ENCODE data around the gene AUTS2. TPM values are rescaled to one million over a fixed set of nuclear protein-coding genes. Genes with fewer than 3 reads are reported as not detected.

AUTS2 gene
- total and polyA plus RNA-seq, 10 of the 15 experiments (the other 5 are each of a cell fraction or from before 2014, with no cell fraction given) = 6.4 to 55.6 (median 21.6) TPM

DNA sequence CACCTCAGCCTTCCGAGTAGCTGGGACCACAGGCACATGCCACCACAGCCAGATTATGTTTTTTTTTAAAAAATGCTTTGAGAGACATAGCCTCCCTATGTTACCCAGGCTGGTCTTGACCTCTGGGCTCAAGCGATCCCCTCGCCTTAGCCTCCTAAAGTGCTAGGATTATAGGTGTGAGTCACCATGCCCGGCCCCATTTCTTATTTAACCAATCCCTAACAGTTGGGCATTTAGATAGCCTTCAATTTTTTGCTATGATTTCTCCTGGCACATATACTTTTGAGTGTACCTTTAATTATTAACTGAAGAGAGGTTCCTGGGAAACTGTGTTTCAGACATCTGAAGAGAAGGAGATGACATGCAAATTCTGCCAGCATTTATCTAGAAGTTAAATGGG is 22.6 kb upstream of the AUTS2 start (continued):
- TF ChIP-seq, protein P1, sequence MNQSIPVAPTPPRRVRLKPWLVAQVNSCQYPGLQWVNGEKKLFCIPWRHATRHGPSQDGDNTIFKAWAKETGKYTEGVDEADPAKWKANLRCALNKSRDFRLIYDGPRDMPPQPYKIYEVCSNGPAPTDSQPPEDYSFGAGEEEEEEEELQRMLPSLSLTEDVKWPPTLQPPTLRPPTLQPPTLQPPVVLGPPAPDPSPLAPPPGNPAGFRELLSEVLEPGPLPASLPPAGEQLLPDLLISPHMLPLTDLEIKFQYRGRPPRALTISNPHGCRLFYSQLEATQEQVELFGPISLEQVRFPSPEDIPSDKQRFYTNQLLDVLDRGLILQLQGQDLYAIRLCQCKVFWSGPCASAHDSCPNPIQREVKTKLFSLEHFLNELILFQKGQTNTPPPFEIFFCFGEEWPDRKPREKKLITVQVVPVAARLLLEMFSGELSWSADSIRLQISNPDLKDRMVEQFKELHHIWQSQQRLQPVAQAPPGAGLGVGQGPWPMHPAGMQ (IDR thresholded peaks at IDR 0.05; ENCODE audit: borderline replicate concordance) = no peak
- TF ChIP-seq NFIC (IDR thresholded peaks at IDR 0.05; ENCODE audit: low read depth, low read length) = no peak
- TF ChIP-seq ATF7 (IDR thresholded peaks at IDR 0.05; ENCODE audit: low read depth) = no peak
- no peak for TF ChIP-seq POU2F2 (IDR thresholded peaks at IDR 0.05; ENCODE audit: borderline replicate concordance, low read depth, low read length)
- no peak for TF ChIP-seq GABPA (IDR thresholded peaks at IDR 0.05; ENCODE audit: low read depth)
- TF ChIP-seq MYB (IDR thresholded peaks at IDR 0.05; ENCODE audit: borderline replicate concordance, low read depth, low read length) = no peak
- TF ChIP-seq ATF2 (IDR thresholded peaks at IDR 0.05; ENCODE audit: low read length) = no peak
- TF ChIP-seq CHD2 (IDR thresholded peaks at IDR 0.05; ENCODE audit: borderline replicate concordance, low read depth, low read length) = no peak

DNA sequence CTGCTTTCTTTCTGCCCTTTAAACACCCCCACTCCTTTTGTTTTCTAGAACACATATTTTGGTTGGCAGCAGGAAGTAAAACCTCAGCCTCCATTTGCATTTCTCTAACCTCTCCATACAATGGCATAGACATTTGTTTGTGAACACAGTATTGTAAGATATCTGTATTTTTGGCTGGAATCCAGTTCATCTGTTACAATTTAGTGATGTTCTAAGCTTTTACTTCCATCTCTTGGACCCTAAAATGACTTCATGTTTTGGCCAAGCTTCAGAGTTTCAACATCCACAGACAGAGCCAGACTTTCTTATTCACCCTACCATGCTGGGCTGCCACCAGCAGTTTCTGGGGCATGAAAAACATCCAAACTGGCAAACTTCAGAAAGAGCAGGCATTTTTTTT is 21.1 kb upstream of the AUTS2 start:
- intact Hi-C loops (cut with micrococcal nuclease; ENCODE audit: unreplicated experiment) = no loop called here
- H3K27ac ChIP-seq (ENCODE audit: control insufficient read depth, insufficient read depth) = no peak overlapping the region
- ChIA-PET POLR2A (interaction anchor here (0.7 kb wide), 1 partner anchor 248 kb away, joined by 3 read pairs; no protein-coding TSS in a partner anchor), RAD21 (ENCODE audit: unreplicated experiment) (interaction anchor here (1.3 kb wide), 1 partner anchor 19 kb away, joined by 3 read pairs; no protein-coding TSS in a partner anchor), SMC1A (ENCODE audit: uncharacterized antibody, unreplicated experiment) (interaction anchor here (0.7 to 2.4 kb wide), 6 partner anchors 10 to 319 kb away, joined by 3 to 9 read pairs (median 4); no protein-coding TSS in a partner anchor), CTCF (no interaction called here)
- no peak for TF ChIP-seq GABPA (IDR thresholded peaks at IDR 0.05; ENCODE audit: low read depth)
- FAIRE-seq (peak; percentile 38), ATAC-seq (peak; percentile 66), DNase-seq (ENCODE audit: low read depth, low spot score) (no peak)
- no peaks in the 10 kb centered on the region for H3K79me2 ChIP-seq (ENCODE audit: control insufficient read depth, insufficient read depth, low read length)
- no peaks in the 10 kb centered on the region for H4K20me1 ChIP-seq (ENCODE audit: control insufficient read depth, insufficient read depth)
- BruUV-seq (replicated peaks) = no TSS peak
- no peaks in the 10 kb centered on the region for H3K36me3 ChIP-seq (ENCODE audit: control insufficient read depth in 2 of 2, insufficient read depth in 2 of 2, low read length in 1 of 2)
- no peaks in the 10 kb centered on the region for H3K4me1 ChIP-seq (ENCODE audit: control insufficient read depth, insufficient read depth, low read length)
- no peak overlapping the region for H3K4me3 ChIP-seq
- no peaks in the 10 kb centered on the region for H3K9me3 ChIP-seq (replicated peaks; ENCODE audit: control insufficient read depth, insufficient read depth, low read length)
- no peaks in the 10 kb centered on the region for H3K27me3 ChIP-seq (replicated peaks in 1 of 2; ENCODE audit: control insufficient read depth in 2 of 2, insufficient read depth in 2 of 2, low read length in 1 of 2)
- H3K4me2 ChIP-seq (ENCODE audit: control insufficient read depth, insufficient read depth) = no peak overlapping the region
- in situ Hi-C loops (cut with MboI) = no loop called here
- H3K9ac ChIP-seq (ENCODE audit: control insufficient read depth, insufficient read depth, low read length) = no peak overlapping the region
- no peak overlapping the region; the same call in 1 of the 2 replicates for H2AFZ ChIP-seq (ENCODE audit: control insufficient read depth, low read depth, low read length)

Data from GM12878 (cell line).